ENCODE data around the gene FAS. TPM values are rescaled to one million over a fixed set of nuclear protein-coding genes. Genes with fewer than 3 reads are reported as not detected.

The FAS gene
- total and polyA plus RNA-seq, 2 experiments from 2014 or later: 3.1 to 4.3 TPM

- H3K79me2 ChIP-seq (replicated peaks; ENCODE audit: insufficient read depth): no peaks in the 10 kb centered on the region
- H3K27ac ChIP-seq (ENCODE audit: low read depth): no peak overlapping the region
- no peaks in the 10 kb centered on the region for H3K4me1 ChIP-seq (ENCODE audit: insufficient read depth)
- H3K4me3 Mint-ChIP-seq: no peak overlapping the region
- no peaks in the 10 kb centered on the region for H4K20me1 ChIP-seq (replicated peaks; ENCODE audit: insufficient read depth)
- no peak overlapping the region for H3K27ac Mint-ChIP-seq
- ATAC-seq (no peak), DNase-seq (ENCODE audit: low spot score) (no peak)
- no peaks in the 10 kb centered on the region for H3K27me3 ChIP-seq (ENCODE audit: insufficient read depth)
- no peaks in the 10 kb centered on the region for H3K36me3 ChIP-seq (ENCODE audit: insufficient read depth)
- H3K9me3 Mint-ChIP-seq: no peaks in the 10 kb centered on the region
- no peak for TF ChIP-seq STAT1 (IDR thresholded peaks at IDR 0.05; ENCODE audit: unreplicated experiment)
- no peak for TF ChIP-seq ZNF114 (CRISPR knock-in tag; IDR thresholded peaks at IDR 0.05)
- TF ChIP-seq CTCF (conservative IDR thresholded peaks at IDR 0.05; ENCODE audit: low read depth in 2 of 2): no peak
- TF ChIP-seq ETS1 (IDR thresholded peaks at IDR 0.05): no peak
- TF ChIP-seq NANOG (IDR thresholded peaks at IDR 0.05; ENCODE audit: borderline replicate concordance): no peak
- TF ChIP-seq JUNB (IDR thresholded peaks at IDR 0.05; ENCODE audit: unreplicated experiment): no peak
- TF ChIP-seq POLR2AphosphoS5 (IDR thresholded peaks at IDR 0.05; ENCODE audit: low read depth): no peak
- no peak for TF ChIP-seq CREB1 (CRISPR knock-in tag; IDR thresholded peaks at IDR 0.05; ENCODE audit: low read depth)
- H3K4me1 Mint-ChIP-seq: peaks cover 12% of the 10 kb centered on the region
- no peak overlapping the region for H2AFZ ChIP-seq
- no peaks in the 10 kb centered on the region for H3F3A ChIP-seq (replicated peaks; ENCODE audit: low read depth)
- H3K4me3 ChIP-seq: no peak overlapping the region
- H3K36me3 Mint-ChIP-seq (ENCODE audit: low read depth): no peaks in the 10 kb centered on the region
- H3K27me3 Mint-ChIP-seq (ENCODE audit: insufficient read depth, low read depth, poor library complexity): no peaks in the 10 kb centered on the region
- H3K9me2 ChIP-seq (ENCODE audit: insufficient read depth): no peaks in the 10 kb centered on the region
- H3K4me2 ChIP-seq: no peak overlapping the region
These were observed 36.9 kb upstream of the FAS start for GRCh38 chr10:88953662-88954061.

GRCh38 chr10:88954458-88955083 is 36.0 kb upstream of the FAS start:
- H3K4me3 Mint-ChIP-seq: no peak overlapping the region
- TF ChIP-seq NANOG (IDR thresholded peaks at IDR 0.05; ENCODE audit: borderline replicate concordance) (no peak), EZH2 (IDR thresholded peaks at IDR 0.05; ENCODE audit: low read depth, unreplicated experiment) (no peak), REST (IDR thresholded peaks at IDR 0.05; ENCODE audit: unreplicated experiment) (no peak)

More at GRCh38 chr10:88954458-88955083, 36.0 kb upstream of the FAS start:
- H3K27ac Mint-ChIP-seq: no peak overlapping the region
- H4K20me1 ChIP-seq (replicated peaks; ENCODE audit: insufficient read depth): no peaks in the 10 kb centered on the region
- peaks cover 12% of the 10 kb centered on the region for H3K4me1 Mint-ChIP-seq
- no peaks in the 10 kb centered on the region for H3K36me3 ChIP-seq (ENCODE audit: insufficient read depth)
- no peaks in the 10 kb centered on the region for H3K36me3 Mint-ChIP-seq (ENCODE audit: low read depth)
- no peaks in the 10 kb centered on the region for H3K27me3 Mint-ChIP-seq (ENCODE audit: insufficient read depth, low read depth, poor library complexity)
- no peak overlapping the region for H3K4me2 ChIP-seq
- H2AFZ ChIP-seq: no peak overlapping the region
- H3K9me3 Mint-ChIP-seq: no peaks in the 10 kb centered on the region
- no peaks in the 10 kb centered on the region for H3K79me2 ChIP-seq (replicated peaks; ENCODE audit: insufficient read depth)
- no peaks in the 10 kb centered on the region for H3K27me3 ChIP-seq (ENCODE audit: insufficient read depth)
- DNase-seq (ENCODE audit: low spot score): no peak
- H3K4me1 ChIP-seq (ENCODE audit: insufficient read depth): no peaks in the 10 kb centered on the region
- no peak overlapping the region for H3K27ac ChIP-seq (ENCODE audit: low read depth)
- no peak overlapping the region for H3K4me3 ChIP-seq
- no peaks in the 10 kb centered on the region for H3K9me2 ChIP-seq (ENCODE audit: insufficient read depth)
- no peak for ATAC-seq
- no peaks in the 10 kb centered on the region for H3F3A ChIP-seq (replicated peaks; ENCODE audit: low read depth)
